HG03565 (cell line): ENCODE data around the gene RAD9A.
A peak's percentile ranks its signal among the peaks of the same experiment; 100 is the strongest.

ENCODE experiments used
- ATAC-seq: cut with Tn5 transposase; IDR thresholded peaks from one replicate; pipeline ENCODE4 v1.9.1; 2021; ENCODE audit warnings: mild to moderate bottlenecking, moderate library complexity; ENCODE audit not compliant: unreplicated experiment

The RAD9A gene

DNA sequence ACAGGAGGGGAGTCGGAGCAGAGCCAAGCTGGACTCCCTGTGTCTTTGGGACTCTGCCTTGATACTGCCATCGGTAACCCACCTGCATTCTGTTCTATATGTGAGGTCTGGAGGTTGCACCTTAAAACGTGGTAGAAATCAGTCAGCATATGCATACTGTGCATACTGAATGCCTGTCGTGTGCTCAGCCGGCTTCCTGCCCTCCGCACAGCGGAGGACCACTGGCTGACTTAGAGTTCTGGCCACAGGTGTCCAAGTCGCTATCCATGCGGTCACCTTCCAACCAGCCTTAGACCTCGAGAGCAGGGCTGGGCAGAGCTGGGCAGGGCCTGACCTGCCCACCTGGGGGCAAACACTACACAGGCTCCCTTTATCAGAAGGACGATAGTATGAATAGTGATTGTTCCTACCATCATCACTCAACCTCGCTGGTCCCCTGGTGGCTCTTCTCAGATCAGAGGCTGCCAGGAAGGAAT, 15.9 kb downstream of the RAD9A start:
- ATAC-seq: no peak

DNA sequence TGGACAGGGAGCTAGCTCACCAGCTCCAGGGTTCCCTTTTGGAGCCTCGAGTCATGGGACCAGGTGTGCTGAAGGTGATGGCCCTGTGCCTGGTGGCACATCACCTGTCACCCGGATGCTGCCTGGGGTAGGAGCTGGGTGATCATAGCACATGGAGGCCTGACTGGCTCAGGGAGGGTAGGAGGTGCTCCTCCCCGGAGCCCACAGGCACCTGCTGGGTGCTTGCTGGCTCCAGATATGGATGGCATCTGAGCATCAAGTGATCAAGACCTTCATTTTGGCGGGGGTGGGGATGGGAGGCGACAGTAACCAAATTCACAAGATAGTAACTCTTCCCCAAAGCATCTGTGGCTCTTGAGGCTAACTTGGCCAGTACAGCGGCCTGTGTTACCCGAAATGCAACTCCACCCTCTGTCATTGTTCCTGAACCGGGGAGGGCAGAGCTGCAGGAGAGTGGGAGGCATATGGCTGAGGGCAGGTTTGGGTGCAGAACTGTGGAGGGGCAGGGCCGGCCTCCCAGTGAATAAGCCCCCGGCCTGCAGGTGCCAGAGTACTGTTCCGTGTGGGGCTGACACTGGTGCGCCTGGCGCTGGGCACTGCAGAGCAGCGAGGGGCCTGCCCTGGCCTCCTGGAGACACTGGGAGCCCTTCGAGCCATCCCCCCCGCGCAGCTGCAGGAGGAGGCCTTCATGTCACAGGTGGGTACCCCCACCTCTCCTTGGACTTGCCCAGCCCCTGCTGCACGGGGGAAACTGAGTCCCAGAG, 16.8 kb downstream of the RAD9A start:
- ATAC-seq: no peak

DNA sequence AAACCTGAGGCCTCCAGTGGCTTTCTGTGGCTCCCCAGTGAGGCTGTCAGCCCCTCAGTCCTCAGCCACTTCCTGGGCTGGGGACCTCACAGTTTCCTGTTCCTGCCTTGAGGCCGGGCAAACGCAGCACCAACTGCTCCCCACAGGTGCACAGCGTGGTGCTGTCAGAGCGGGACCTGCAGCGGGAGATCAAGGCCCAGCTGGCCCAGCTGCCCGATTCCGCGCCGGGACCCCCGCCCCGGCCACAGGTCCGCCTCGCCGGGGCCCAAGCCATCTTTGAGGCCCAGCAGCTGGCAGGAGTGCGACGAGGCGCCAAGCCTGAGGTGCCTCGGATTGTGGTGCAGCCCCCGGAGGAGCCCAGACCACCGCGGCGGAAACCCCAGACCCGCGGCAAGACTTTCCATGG, 17.5 kb downstream of the RAD9A start:
- no peak for ATAC-seq

DNA sequence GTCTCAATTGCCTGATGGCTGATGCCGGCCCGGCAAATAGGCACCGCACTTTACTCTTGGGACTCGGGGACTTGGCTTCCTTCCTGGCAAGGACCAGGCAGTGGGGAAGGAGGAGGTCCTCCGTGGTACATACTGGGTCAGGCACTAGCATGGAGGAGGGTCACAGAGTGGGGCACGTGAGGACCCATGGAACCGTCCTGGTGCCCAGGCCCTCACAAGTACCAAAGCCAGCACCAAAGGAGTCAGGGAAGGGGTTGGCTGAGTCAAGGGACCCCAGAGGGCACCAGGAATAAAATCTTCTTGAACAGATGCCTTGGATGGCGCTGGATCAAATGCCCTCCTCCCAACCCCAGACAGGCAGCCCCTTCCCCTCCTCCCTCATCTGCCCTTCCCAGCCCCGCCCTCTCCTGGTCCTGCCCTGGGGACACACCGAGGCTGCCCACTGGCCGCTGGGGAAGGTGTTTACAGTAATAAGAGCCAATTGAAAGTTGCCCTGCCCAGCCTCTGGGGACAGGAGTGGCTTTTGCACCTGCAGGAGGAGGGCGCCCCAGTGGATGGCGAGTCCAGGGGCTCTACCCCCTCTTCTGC, 18.1 kb downstream of the RAD9A start:
- ATAC-seq: no peak

DNA sequence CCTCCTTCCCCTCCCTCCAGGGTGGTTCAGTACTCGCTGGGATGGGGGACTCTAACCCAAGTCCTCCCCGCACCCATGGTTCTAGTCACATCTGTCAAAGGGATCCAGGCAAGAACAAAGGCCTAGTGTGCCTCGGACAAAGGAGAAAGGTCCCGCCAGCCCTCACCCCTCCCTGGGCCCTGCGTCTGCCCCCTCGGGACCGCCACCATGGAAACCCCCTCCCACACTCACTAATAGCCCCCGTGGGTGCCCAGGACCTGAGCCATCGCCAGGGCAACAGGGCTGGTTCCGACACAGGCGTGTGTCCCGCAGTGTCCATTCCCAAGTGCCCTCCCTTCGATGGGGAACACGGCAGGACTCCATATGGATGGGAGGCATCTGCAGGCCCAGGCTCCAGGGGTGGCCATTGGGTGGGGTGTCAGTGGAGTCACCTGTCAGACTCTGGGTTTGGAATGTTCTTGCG, 18.6 kb downstream of the RAD9A start:
- no peak for ATAC-seq

DNA sequence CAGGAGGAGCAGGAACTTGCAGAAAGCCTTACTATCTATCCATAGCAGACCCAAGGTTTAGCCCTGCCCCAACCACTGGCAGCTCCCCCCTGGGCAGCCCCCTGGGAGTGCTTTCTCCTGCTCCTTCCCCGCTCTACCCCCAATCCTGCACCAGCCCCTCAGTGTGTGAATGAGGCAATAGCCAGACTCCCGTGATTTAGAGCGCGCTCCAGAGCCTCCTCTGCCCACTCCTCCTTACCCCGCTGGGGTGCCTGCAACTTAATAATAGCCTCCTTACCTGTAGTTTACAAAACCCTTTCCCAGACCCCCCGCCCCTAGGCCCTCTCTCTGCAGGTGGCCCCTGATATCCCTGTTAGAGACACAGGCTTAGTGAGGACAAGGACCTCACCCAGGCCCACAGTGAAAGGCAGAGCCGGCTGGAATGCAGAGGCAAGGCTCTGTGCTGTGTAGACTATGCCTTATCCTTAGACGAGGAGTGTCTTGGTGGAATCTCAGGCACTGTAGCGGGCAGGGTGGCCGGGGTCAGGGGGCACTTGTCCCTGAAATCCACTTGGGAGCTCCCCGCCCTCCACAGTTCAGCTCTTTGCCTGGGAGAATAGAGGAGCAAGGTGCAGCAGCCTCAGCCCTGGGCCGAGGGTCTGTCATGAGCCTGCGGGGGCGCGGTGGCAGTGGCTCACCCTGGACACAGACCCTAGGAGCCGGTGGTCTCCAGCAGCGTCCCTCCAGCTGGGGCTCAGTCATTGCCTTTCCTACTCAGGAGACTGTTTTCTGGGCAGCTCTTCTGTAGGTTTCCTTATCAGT, 19.4 kb downstream of the RAD9A start:
- no peak for ATAC-seq

DNA sequence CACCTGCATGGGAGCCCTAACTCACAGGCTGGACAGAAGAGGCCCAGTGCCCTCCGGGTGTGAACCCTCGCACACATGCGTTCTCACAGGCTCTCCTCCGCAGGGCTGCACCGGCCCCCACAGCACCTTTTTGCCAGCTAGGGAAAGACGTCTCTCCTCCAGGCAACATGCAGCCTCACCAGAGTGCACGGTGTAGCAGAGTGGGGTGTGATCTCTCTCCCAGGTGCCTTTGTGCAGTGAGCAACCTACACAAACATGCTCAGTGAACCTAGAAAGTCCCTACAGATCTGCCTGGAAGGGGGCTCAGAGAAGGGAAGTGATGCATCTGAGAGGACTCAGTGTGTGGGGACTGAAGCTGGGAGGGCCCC, 20.0 kb downstream of the RAD9A start:
- no peak for ATAC-seq

DNA sequence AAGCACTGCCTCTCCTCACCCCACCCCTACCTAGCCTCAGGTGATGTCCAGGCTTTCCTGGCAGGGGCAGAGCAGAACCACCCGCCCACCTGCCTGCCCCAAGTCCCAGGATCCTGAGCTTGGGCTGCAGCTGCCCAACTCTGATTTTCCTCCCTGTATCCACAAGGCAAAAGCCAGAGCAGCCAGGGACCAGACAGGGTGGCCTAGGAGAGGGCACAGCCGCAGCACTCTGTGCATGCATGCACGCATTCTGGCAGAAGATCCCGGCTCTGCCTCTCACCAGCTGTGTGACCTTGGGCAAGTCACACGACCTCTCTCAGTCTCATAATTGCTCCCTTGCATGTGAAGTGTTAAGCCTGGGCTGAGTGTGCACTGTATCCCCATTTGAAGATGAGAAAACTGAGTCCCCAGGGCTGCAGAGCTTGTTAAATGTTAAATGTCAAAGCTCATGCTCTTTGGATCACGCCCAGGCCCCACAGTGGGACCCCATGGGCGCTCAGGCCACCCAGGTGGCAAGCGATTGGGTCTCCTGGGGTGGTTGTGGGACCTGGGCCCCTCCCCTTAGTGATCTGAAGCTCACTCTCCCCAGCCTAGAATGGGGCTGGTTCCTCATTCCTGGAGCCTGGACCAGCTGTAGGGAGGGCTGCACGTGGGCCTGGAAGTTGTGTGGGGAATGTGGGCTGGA, 20.9 kb downstream of the RAD9A start:
- ATAC-seq: no peak

DNA sequence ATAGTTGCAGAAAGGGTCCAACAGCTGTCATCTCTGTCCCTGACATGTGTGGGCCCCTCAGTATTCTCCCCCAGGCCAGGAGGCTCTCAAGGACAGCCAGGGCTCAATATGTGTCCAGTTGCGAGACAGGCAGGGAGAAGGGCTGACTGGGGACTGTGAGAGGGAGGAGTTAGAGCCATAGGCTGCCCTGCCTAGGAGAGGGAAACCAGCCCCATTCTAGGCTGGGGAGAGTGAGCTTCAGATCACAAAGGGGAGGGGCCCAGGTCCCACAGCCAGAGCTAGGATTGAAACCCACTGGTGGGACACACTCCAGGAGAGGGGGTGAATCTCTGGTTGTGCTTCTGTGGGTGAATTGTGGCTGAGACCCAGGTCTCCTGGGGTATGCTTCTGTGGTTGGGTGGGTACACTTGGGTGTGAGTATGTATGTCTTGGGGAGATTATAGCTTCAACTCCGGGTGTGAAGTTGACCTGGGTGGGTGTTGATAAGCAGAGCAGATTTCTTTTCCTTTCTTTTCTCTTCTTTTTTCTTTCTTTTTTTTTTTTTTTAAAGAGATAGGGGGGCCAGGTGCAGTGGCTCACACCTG, 21.6 kb downstream of the RAD9A start:
- no peak for ATAC-seq

DNA sequence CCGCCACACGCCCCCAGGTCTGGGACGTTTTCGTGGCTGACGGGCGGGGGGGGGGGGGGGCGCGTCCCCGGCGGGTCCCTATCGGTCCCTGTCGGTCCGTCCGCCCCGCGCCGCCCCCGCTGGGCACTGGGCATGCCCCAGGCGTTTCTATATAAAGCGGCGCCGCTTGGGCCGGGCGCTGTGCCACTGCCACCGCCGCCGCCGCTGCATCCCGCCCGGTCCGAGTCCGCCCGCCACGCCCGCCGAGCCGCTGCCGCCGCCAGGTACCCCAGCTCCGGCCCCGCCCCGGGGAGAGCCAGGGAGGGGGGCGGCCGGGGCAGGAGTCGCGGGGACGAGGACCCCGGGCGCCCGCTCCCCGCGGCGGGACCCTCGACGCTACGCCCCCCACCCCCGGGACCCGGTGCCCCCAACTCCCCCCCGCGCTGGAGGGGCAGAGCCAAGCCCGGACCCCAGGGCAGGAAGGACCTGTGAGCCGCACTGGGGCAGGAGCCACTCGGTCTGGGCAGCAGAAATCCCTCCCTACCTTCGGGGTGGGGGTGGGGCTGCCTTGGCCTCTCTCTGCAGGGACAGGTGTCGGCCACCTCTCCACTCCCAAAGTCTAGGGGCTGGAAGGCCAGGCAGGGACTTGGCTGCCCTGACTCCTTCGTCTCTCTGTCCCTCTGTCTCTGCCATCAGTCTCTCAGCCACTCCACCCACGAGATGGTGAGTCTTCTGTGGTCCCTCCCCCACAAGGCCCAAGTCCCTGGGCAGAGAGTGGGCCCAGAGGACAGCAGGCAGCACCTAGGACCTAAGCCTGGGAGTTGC, 23.9 kb downstream of the RAD9A start, which contains the start of gene CARNS1:
TSS of gene CARNS1 (plus strand) at position 178 of the 804 bp plus-strand sequence. CDS start at position 700, 522 bp downstream.
- ATAC-seq: no peak

DNA sequence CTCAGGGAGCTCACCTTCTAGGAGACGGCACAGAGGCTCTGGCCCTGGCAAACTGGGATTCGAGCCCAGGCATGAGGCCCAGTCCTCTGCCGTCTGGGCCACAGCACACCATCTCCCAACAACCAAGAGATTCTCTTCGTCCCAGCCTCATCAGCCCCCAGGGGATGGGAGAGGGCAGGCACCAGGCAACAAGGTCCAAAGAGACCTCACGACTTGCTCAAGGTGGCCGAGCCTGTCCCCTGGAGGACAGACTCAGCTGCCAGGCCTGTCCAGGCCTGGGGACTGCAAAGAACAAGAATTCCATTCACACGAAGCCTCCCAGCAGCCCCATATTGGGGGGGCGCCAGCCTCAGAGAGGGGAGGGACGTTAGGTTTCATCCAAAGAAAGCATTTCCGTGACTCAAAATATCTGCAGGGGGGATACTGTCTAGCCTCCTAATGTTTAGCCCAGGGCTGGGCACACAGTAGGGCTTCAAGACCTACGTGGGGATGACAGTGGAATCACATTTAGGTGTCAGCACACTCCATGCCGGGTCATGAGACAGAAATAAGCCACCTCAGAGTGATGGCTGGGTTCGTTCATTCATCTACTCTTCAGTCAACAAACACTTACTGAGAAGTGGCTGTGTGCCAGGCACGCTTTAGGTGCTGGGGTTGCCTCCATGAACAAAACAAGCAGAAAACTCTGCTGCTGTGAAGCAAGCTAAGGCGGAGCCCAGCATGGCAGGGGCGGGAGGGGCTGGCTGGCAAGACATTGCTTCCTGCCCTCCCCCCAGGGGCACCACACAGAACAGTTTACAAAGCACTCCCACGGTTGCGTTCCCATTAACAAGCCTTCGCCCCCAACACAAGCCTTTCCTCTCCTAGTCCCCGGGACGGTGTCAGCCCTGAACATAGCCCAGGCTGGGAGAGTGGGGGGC, 24.9 kb downstream of the RAD9A start:
- no peak for ATAC-seq

DNA sequence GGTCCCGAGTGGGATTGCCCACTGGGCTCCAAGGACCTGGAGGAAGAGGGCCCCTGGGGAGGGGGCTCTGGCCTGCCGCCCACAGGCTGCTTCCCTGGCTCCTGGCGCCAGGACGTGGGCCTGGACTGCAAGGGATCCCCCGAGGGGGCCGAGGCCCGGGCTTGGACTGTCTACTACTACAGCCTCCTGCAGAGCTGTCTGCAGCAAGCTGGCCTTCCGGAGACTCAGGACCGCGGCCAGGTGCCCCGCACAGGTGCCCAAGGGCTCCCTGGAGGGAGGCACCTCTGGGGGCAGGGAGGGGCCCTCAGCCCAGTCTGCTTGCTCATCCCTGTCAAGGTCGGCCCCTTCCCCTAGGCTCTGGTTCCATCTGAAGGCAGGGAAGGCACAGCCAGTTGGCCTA, 25.6 kb downstream of the RAD9A start:
- no peak for ATAC-seq

DNA sequence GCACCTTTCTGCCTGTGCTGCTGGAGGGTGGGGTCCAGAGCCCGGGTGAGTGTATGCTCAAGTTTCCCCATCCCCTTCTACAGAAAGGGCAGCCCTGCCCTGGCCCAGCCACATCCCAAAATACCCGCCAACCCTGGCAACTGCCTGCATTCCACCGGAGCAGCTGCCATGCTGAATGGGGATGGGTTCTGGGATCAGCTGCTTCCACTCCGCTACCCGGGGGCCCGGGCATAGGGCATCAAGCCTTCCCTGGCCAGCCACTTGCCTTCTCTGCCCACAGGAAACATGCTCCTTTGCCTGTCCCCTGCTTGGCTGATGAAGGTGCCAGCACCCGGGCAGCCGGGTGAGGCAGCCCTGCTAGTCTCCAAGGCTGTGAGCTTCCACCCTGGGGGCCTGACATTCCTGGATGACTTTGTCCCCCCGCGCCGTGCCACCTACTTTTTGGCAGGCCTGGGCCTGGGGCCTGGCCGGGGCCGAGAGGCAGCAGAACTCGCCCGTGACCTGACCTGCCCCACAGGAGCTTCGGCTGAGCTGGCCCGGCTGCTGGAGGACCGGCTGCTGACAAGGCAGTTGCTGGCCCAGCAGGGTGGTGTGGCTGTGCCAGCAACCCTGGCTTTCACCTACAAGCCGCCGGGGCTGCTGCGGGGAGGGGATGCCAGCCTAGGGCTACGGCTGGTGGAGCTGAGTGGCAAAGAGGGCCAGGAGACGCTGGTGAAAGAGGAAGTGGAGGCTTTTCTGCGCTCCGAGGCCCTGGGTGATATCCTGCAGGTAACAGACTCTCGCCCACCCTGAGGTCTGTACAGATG, 26.9 kb downstream of the RAD9A start:
- ATAC-seq: no peak

DNA sequence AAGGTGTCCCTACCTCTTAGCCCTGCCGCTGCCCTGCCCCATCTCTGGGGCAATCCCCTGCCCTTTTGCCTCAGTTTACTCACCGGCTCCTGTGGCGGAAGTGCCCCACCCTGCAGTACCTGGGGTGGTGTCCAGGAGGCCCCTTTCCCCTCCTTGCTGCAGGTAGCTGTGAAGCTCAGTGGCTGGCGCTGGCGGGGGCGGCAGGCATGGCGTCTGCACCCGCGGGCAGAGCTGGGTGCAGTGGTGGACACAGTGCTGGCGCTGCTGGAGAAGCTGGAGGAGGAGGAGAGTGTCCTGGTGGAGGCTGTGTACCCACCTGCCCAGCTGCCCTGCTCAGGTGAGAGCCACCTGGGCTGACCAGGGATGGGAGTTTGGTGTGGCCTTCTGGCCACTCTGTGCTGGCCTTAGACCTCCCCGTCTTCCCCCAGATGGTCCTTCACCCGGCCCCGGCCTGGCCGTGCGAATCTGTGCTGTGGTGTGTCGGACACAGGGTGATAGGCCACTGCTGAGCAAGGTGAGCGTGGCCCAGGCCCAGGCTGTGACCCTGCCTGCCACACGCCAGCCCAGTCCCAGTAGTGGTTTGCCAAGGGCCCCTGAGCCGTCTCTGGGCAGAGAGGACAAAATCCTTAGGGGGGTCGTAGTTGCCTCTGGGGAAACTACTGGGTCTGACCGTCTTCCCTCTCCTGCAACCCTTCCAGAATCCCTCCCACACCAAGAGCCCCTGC, 27.7 kb downstream of the RAD9A start:
- ATAC-seq: no peak

DNA sequence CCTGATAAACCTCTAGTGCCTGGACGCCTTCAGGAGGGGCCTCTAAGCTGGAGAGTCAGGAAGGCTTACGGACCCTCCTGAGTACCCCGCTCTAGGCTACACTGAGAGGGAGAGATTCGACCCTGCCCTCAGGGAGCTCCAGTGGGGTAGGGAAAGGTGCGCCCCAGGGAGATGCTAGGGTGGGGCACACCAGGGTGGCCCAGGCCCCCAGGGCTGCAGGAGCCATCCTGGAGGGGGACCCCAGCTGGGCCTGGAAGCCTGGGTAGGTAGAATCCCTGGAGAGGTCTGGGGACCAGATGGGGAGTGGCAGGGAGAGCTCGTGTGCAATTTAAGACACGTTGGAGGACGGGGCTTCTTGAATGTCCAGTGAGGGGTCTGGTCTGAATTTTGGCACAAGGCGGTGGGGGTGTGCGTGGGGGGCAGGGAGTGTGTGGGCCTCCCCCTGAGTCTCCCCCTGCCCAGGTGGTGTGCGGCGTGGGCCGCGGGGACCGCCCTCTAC, 28.4 kb downstream of the RAD9A start:
- no peak for ATAC-seq

DNA sequence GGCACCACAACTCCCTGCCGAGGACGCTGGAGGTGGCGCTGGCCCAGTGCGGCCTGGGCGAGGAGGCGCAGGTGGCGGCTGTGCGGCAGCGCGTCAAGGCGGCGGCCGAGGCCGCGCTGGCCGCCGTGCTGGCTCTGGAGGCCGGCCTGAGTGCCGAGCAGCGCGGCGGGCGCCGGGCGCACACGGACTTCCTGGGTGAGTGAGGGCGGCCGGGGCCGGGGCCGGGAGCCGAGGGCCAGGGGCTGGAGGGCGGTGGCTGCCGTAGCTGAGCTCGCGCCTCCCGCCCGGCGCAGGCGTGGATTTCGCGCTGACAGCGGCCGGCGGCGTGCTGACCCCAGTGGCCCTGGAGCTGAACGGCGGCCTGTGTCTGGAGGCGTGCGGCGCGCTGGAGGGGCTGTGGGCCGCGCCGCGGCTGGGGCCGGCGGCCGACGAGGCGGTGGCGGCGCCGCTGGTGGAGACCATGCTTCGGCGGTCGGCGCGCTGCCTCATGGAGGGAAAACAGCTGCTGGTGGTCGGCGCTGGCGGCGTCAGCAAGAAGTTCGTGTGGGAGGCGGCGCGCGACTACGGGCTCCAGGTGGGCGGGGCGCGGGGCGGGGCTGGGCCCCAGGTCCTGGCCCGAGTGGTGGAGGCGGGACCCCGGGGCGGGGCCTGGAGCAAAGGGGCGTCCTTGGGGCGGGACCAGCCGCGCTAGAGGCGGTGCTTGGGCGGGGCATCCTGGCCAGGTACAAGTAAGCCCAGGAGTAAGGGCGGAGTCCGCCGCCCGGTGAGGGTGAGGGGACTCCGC, 29.1 kb downstream of the RAD9A start:
- peak; percentile 73 for ATAC-seq
